KOPT-K1 (cell line): ENCODE results near the gene ADAMTS13.
A peak's percentile ranks its signal among the peaks of the same experiment; 100 is the strongest.

ENCODE experiments used
- H3K27ac ChIP-seq: fragments of 200-600 bp; sonication (generic); 2 replicates; pipeline ENCODE4 v1.5.1; 2016; ENCODE audit warnings: antibody characterized with exemption, mild to moderate bottlenecking, low read depth, low read length; ENCODE audit not compliant: poor library complexity, severe bottlenecking
- H3K36me3 ChIP-seq: fragments of 200-600 bp; sonication (generic); 2 replicates; pipeline ENCODE4 v1.5.1; 2017; ENCODE audit warnings: antibody characterized with exemption, mild to moderate bottlenecking, low read length, moderate library complexity; ENCODE audit not compliant: insufficient read depth
- H3K9me3 ChIP-seq: fragments of 200-600 bp; sonication (generic); 2 replicates; pipeline ENCODE4 v1.5.1; 2017; ENCODE audit warnings: antibody characterized with exemption, low read length, mild to moderate bottlenecking; ENCODE audit not compliant: insufficient read depth, poor library complexity, severe bottlenecking

Gene ADAMTS13

GRCh38 chr9:133474853-133475252 is 52.7 kb downstream of the ADAMTS13 start:
- Histone ChIP-seq H3K36me3 (no peaks in the 10 kb centered on the region; the same call in 1 of the 2 replicates), H3K27ac (peak overlapping the region; percentile 54), H3K9me3 (no peaks in the 10 kb centered on the region)

GRCh38 chr9:133475292-133476012 is 53.3 kb downstream of the ADAMTS13 start:
- Histone ChIP-seq H3K9me3 (no peaks in the 10 kb centered on the region), H3K27ac (peak overlapping the region; percentile 54), H3K36me3 (no peaks in the 10 kb centered on the region; the same call in 1 of the 2 replicates)

- no peaks in the 10 kb centered on the region for H3K9me3 ChIP-seq
- no peaks in the 10 kb centered on the region; the same call in 1 of the 2 replicates for H3K36me3 ChIP-seq
- H3K27ac ChIP-seq = peak overlapping the region; percentile 54
Measured at GRCh38 chr9:133476036-133476931, 54.1 kb downstream of the ADAMTS13 start.

GRCh38 chr9:133476941-133477340 is 54.8 kb downstream of the ADAMTS13 start:
- Histone ChIP-seq H3K36me3 (no peaks in the 10 kb centered on the region; the same call in 1 of the 2 replicates), H3K27ac (no peak overlapping the region), H3K9me3 (no peaks in the 10 kb centered on the region)

- no peaks in the 10 kb centered on the region for H3K9me3 ChIP-seq
- H3K36me3 ChIP-seq = no peaks in the 10 kb centered on the region; the same call in 1 of the 2 replicates
- no peak overlapping the region for H3K27ac ChIP-seq
Measured at GRCh38 chr9:133477461-133477860, 55.3 kb downstream of the ADAMTS13 start.

- no peak overlapping the region for H3K27ac ChIP-seq
- no peaks in the 10 kb centered on the region for H3K36me3 ChIP-seq
- no peaks in the 10 kb centered on the region for H3K9me3 ChIP-seq
Measured at GRCh38 chr9:133477992-133478850, 56.1 kb downstream of the ADAMTS13 start.

- H3K36me3 ChIP-seq = no peaks in the 10 kb centered on the region
- H3K9me3 ChIP-seq = no peaks in the 10 kb centered on the region
- peak within 1 kb of the TSS; percentile 31 for H3K27ac ChIP-seq
Measured at GRCh38 chr9:133478851-133479711, 56.9 kb downstream of the ADAMTS13 start, which contains the start of gene SLC2A6. TSS of gene SLC2A6 (minus strand) at chr9:133479099. CDS start at chr9:133479059, 40 bp downstream.

GRCh38 chr9:133483611-133484010 is 61.4 kb downstream of the ADAMTS13 start:
- Histone ChIP-seq H3K9me3 (no peaks in the 10 kb centered on the region), H3K36me3 (no peaks in the 10 kb centered on the region), H3K27ac (no peak overlapping the region)

GRCh38 chr9:133484671-133485437 is 62.7 kb downstream of the ADAMTS13 start:
- no peaks in the 10 kb centered on the region for H3K36me3 ChIP-seq
- no peaks in the 10 kb centered on the region for H3K9me3 ChIP-seq
- no peak overlapping the region for H3K27ac ChIP-seq

- Histone ChIP-seq H3K36me3 (no peaks in the 10 kb centered on the region), H3K27ac (no peak overlapping the region)
Measured at GRCh38 chr9:133485531-133486260, 63.5 kb downstream of the ADAMTS13 start.

GRCh38 chr9:133487331-133487725 is 65.2 kb downstream of the ADAMTS13 start:
- Histone ChIP-seq H3K27ac (no peak overlapping the region), H3K9me3 (no peaks in the 10 kb centered on the region), H3K36me3 (no peaks in the 10 kb centered on the region)

More at GRCh38 chr9:133485531-133486260, 63.5 kb downstream of the ADAMTS13 start:
- no peaks in the 10 kb centered on the region for H3K9me3 ChIP-seq

- Histone ChIP-seq H3K9me3 (no peaks in the 10 kb centered on the region), H3K27ac (no peak overlapping the region), H3K36me3 (no peaks in the 10 kb centered on the region)
Measured at GRCh38 chr9:133488686-133489252, 66.6 kb downstream of the ADAMTS13 start.
